ENCODE results near the gene AHDC1. TPM values are rescaled to one million over a fixed set of nuclear protein-coding genes. Genes with fewer than 3 reads are reported as not detected.
A peak's percentile ranks its signal among the peaks of the same experiment; 100 is the strongest.

AHDC1 gene
- polyA plus RNA-seq (2011; rRNA removed) (2.8 and 3.0 TPM in 2 replicates), polyA minus RNA-seq (2011; rRNA and poly(A)+ RNA removed) (3.7 and 5.3 TPM in 2 replicates)

GRCh38 chr1:27603681-27604578 is at the start of gene AHDC1:
AHDC1 (minus strand) TSS chr1:27604144; CDS start chr1:27552115, 52,029 bp downstream.
- ChIA-PET POLR2A (interaction anchor here (0.6 to 1.7 kb wide), 9 partner anchors 14 to 303 kb away, joined by 3 to 12 read pairs (median 5); no protein-coding TSS in a partner anchor), CTCF (interaction anchor here (0.6 to 10.7 kb wide), 11 partner anchors 31 to 305 kb away, joined by 3 to 180 read pairs (median 7); partner anchors contain the start of genes GPR3 and MAP3K6)
- H3K9me3 ChIP-seq (ENCODE audit: control insufficient read depth, insufficient read depth, low read length): no peaks in the 10 kb centered on the region; the same call in 1 of the 2 replicates
- peak; percentile 61 for DNase-seq (ENCODE audit: low read depth, low spot score)
- TF ChIP-seq CTCF (IDR thresholded peaks at IDR 0.05; ENCODE audit: low read depth, low read length): no peak
- no peaks in the 10 kb centered on the region for H3K27me3 ChIP-seq (ENCODE audit: control insufficient read depth, insufficient read depth, low read length)
- peak within 1 kb of the TSS; percentile 88 for H3K4me3 ChIP-seq (ENCODE audit: low read depth, low read length)
- peak within 1 kb of the TSS; percentile 21 for H3K27ac ChIP-seq (ENCODE audit: low read depth, low read length)

GRCh38 chr1:27652111-27652864 is 48.3 kb upstream of the AHDC1 start:
- no peaks in the 10 kb centered on the region for H3K27me3 ChIP-seq (ENCODE audit: control insufficient read depth, insufficient read depth, low read length)
- ChIA-PET CTCF (interaction anchor here (1.0 kb wide), 2 partner anchors 20 to 352 kb away, joined by 3 read pairs; partner anchors contain the start of gene IFI6), POLR2A (no interaction called here)
- DNase-seq (ENCODE audit: low read depth, low spot score): no peak
- TF ChIP-seq CTCF (IDR thresholded peaks at IDR 0.05; ENCODE audit: low read depth, low read length): no peak
- no peak overlapping the region for H3K4me3 ChIP-seq (ENCODE audit: low read depth, low read length)
- H3K9me3 ChIP-seq (ENCODE audit: control insufficient read depth, insufficient read depth, low read length): no peaks in the 10 kb centered on the region
- H3K27ac ChIP-seq (ENCODE audit: low read depth, low read length): no peak overlapping the region

DNA sequence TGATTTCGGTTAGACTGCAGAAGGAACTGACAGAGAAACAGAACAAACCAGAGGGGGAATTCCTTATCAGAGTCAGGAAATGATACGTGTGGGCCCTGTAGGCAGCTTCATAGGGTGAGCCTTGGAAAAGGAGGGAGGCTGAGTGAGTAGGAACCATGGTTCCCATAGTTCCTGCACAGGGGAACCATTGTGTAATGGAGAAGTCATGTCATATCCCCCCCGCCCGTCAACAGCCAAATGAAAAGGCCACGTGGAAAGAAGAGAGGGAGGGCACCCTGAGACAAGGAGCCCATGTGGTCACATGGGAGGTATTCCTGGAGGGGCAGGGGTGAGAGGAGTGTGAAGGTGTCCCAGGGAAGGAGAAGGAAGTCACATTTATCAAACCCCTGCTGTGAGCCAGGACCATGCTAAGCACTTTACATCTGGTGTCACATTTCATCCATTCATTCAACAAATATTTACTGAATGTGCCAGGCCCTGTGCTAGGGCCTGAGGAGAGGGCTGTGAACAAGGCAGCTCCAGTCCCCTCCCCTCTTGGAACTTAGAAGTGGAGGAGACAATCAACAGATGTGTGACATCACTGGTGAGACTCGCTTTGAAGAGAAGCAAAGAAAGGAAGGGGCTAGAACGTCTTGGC is 46.7 kb upstream of the AHDC1 start:
- no peak for TF ChIP-seq CTCF (IDR thresholded peaks at IDR 0.05; ENCODE audit: low read depth, low read length)
- ChIA-PET POLR2A (no interaction called here), CTCF (interaction anchor here (0.6 to 1.4 kb wide), 3 partner anchors 12 to 263 kb away, joined by 3 to 17 read pairs (median 3); no protein-coding TSS in a partner anchor)
- no peak for DNase-seq (ENCODE audit: low read depth, low spot score)
- Histone ChIP-seq H3K9me3 (ENCODE audit: control insufficient read depth, insufficient read depth, low read length) (no peaks in the 10 kb centered on the region), H3K27me3 (ENCODE audit: control insufficient read depth, insufficient read depth, low read length) (peaks cover 4% of the 10 kb centered on the region), H3K27ac (ENCODE audit: low read depth, low read length) (peak overlapping the region; percentile 21), H3K4me3 (ENCODE audit: low read depth, low read length) (no peak overlapping the region)

GRCh38 chr1:27650171-27650538 is 46.2 kb upstream of the AHDC1 start:
- H3K27ac ChIP-seq (ENCODE audit: low read depth, low read length): no peak overlapping the region
- no peaks in the 10 kb centered on the region for H3K9me3 ChIP-seq (ENCODE audit: control insufficient read depth, insufficient read depth, low read length)
- ChIA-PET POLR2A (no interaction called here), CTCF (interaction anchor here (0.6 to 1.4 kb wide), 6 partner anchors 13 to 262 kb away, joined by 3 to 17 read pairs (median 5); no protein-coding TSS in a partner anchor)
- DNase-seq (ENCODE audit: low read depth, low spot score): no peak
- no peak for TF ChIP-seq CTCF (IDR thresholded peaks at IDR 0.05; ENCODE audit: low read depth, low read length)
- H3K4me3 ChIP-seq (ENCODE audit: low read depth, low read length): no peak overlapping the region
- peaks cover 8% of the 10 kb centered on the region for H3K27me3 ChIP-seq (ENCODE audit: control insufficient read depth, insufficient read depth, low read length)
